ENCODE measurements around the gene GNA12. TPM values are rescaled to one million over a fixed set of nuclear protein-coding genes. Genes with fewer than 3 reads are reported as not detected.

Gene GNA12
- total RNA-seq, 1 donor from 2014 or later: 47.2 TPM

GRCh38 chr7:2757904-2758672 lies 86.0 kb downstream of the GNA12 start:
- H3K36me3 ChIP-seq: no peaks in the 10 kb centered on the region
- peak overlapping the region; percentile 74 for H3K27ac ChIP-seq
- TF ChIP-seq, protein P1, sequence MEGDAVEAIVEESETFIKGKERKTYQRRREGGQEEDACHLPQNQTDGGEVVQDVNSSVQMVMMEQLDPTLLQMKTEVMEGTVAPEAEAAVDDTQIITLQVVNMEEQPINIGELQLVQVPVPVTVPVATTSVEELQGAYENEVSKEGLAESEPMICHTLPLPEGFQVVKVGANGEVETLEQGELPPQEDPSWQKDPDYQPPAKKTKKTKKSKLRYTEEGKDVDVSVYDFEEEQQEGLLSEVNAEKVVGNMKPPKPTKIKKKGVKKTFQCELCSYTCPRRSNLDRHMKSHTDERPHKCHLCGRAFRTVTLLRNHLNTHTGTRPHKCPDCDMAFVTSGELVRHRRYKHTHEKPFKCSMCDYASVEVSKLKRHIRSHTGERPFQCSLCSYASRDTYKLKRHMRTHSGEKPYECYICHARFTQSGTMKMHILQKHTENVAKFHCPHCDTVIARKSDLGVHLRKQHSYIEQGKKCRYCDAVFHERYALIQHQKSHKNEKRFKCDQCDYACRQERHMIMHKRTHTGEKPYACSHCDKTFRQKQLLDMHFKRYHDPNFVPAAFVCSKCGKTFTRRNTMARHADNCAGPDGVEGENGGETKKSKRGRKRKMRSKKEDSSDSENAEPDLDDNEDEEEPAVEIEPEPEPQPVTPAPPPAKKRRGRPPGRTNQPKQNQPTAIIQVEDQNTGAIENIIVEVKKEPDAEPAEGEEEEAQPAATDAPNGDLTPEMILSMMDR (IDR thresholded peaks at IDR 0.05): no peak
- ATAC-seq: peak; percentile 79
- H3K27me3 ChIP-seq: no peaks in the 10 kb centered on the region
- peaks cover 42% of the 10 kb centered on the region for H3K4me1 ChIP-seq
- H3K9me3 ChIP-seq: no peaks in the 10 kb centered on the region
- no peak overlapping the region for H3K4me3 ChIP-seq
- peak; percentile 72 for DNase-seq
- intact Hi-C loops (cut with DNase I): no loop called here

GRCh38 chr7:2757361-2757903 lies 86.7 kb downstream of the GNA12 start:
- peak overlapping the region; percentile 38 for H3K27ac ChIP-seq
- no peak for ATAC-seq
- DNase-seq: no peak
- H3K27me3 ChIP-seq: no peaks in the 10 kb centered on the region
- intact Hi-C loops (cut with DNase I): no loop called here
- H3K4me1 ChIP-seq: peaks cover 38% of the 10 kb centered on the region
- TF ChIP-seq, protein P1 (IDR thresholded peaks at IDR 0.05): no peak
- H3K9me3 ChIP-seq: no peaks in the 10 kb centered on the region
- H3K4me3 ChIP-seq: no peak overlapping the region
- no peaks in the 10 kb centered on the region for H3K36me3 ChIP-seq

GRCh38 chr7:2755531-2755930 lies 88.6 kb downstream of the GNA12 start:
- TF ChIP-seq, protein P1 (IDR thresholded peaks at IDR 0.05): no peak
- ATAC-seq: no peak
- Histone ChIP-seq H3K4me1 (peaks cover 28% of the 10 kb centered on the region), H3K36me3 (no peaks in the 10 kb centered on the region), H3K9me3 (no peaks in the 10 kb centered on the region), H3K27me3 (no peaks in the 10 kb centered on the region), H3K4me3 (no peak overlapping the region), H3K27ac (no peak overlapping the region)
- intact Hi-C loops (cut with DNase I): no loop called here
- no peak for DNase-seq

DNA sequence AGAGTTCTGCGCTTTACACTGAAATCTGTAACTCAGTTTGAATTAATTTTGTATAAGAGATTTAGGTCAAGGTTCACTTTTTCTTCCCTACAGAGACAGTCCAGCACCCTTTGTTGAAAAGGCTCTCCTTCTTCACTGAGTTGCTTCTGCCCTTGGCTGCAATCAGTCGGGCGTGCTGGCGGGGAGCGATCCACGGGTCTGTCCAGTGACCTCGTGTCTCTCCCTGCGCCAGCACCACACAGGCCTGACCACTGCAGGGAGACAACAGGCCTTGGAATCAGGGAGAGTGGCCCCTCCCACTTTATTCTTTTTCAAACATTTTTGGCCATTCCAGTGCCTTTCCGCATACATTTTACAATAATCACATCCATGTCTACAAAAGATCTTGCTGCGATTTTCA lies 89.2 kb downstream of the GNA12 start:
- no peak overlapping the region for H3K27ac ChIP-seq
- peaks cover 22% of the 10 kb centered on the region for H3K4me1 ChIP-seq
- DNase-seq (no peak), ATAC-seq (no peak)
- intact Hi-C loops (cut with DNase I): no loop called here
- H3K9me3 ChIP-seq: no peaks in the 10 kb centered on the region
- H3K27me3 ChIP-seq: no peaks in the 10 kb centered on the region
- no peaks in the 10 kb centered on the region for H3K36me3 ChIP-seq
- TF ChIP-seq, protein P1 (IDR thresholded peaks at IDR 0.05): no peak
- H3K4me3 ChIP-seq: no peak overlapping the region

- ATAC-seq (no peak), DNase-seq (no peak)
- TF ChIP-seq, protein P1 (IDR thresholded peaks at IDR 0.05): no peak
- Histone ChIP-seq H3K4me1 (peaks cover 18% of the 10 kb centered on the region), H3K36me3 (no peaks in the 10 kb centered on the region), H3K9me3 (no peaks in the 10 kb centered on the region), H3K27me3 (no peaks in the 10 kb centered on the region), H3K4me3 (no peak overlapping the region), H3K27ac (no peak overlapping the region)
- intact Hi-C loops (cut with DNase I): no loop called here
Observed at GRCh38 chr7:2754086-2754485, 90.0 kb downstream of the GNA12 start.

Data from upper lobe of right lung (tissue), 1 donor.